Hematopoietic multipotent progenitor cell treated with erythropoietin and hydrocortisone succinate and interleukin-3 and kit ligand, for 17 days (in vitro differentiated cells): ENCODE results near the gene LSP1.

Experiments
- DNase-seq: peaks from one replicate; pipeline ENCODE4 v3.0.0-alpha.2; 2015; ENCODE audit warnings: low spot score

LSP1 gene

GRCh38 chr11:1848640-1849430 is 4.0 kb upstream of the LSP1 start:
- no peak for DNase-seq

- no peak for DNase-seq
Measured at GRCh38 chr11:1851468-1852180, 1.3 kb upstream of the LSP1 start.

GRCh38 chr11:1852271-1852876 is 510 bp upstream of the LSP1 start:
- no peak for DNase-seq

- DNase-seq: no peak
Measured at GRCh38 chr11:1853376-1854131, 670 bp downstream of the LSP1 start.

- no peak for DNase-seq
Measured at GRCh38 chr11:1854132-1854948, 1.5 kb downstream of the LSP1 start.

GRCh38 chr11:1854949-1855885 is 2.3 kb downstream of the LSP1 start:
- DNase-seq: no peak

GRCh38 chr11:1855886-1856265 is 3.0 kb downstream of the LSP1 start:
- DNase-seq: no peak

GRCh38 chr11:1856306-1857005 is 3.6 kb downstream of the LSP1 start:
- no peak for DNase-seq

GRCh38 chr11:1857064-1857463 is 4.2 kb downstream of the LSP1 start:
- DNase-seq: no peak

- no peak for DNase-seq
Measured at GRCh38 chr11:1858154-1858553, 5.3 kb downstream of the LSP1 start.

- DNase-seq: no peak
Measured at GRCh38 chr11:1858576-1858975, 5.7 kb downstream of the LSP1 start.

- no peak for DNase-seq
Measured at GRCh38 chr11:1859004-1859403, 6.1 kb downstream of the LSP1 start.

GRCh38 chr11:1860108-1860507 is 7.2 kb downstream of the LSP1 start:
- no peak for DNase-seq

GRCh38 chr11:1861435-1862411 is 8.8 kb downstream of the LSP1 start:
- DNase-seq: no peak

- DNase-seq: no peak
Measured at GRCh38 chr11:1862588-1863351, 9.9 kb downstream of the LSP1 start.

- no peak for DNase-seq
Measured at GRCh38 chr11:1863352-1864216, 10.7 kb downstream of the LSP1 start.

GRCh38 chr11:1864231-1864630 is 11.3 kb downstream of the LSP1 start:
- DNase-seq: no peak
